HG03342 (cell line): ENCODE measurements around the gene GOLGA8N.
A peak's percentile ranks its signal among the peaks of the same experiment; 100 is the strongest.

Experiments
- ATAC-seq: cut with Tn5 transposase; IDR thresholded peaks from one replicate; pipeline ENCODE4 v1.9.1; 2021; ENCODE audit warnings: mild to moderate bottlenecking, moderate library complexity; ENCODE audit not compliant: unreplicated experiment

GOLGA8N gene

DNA sequence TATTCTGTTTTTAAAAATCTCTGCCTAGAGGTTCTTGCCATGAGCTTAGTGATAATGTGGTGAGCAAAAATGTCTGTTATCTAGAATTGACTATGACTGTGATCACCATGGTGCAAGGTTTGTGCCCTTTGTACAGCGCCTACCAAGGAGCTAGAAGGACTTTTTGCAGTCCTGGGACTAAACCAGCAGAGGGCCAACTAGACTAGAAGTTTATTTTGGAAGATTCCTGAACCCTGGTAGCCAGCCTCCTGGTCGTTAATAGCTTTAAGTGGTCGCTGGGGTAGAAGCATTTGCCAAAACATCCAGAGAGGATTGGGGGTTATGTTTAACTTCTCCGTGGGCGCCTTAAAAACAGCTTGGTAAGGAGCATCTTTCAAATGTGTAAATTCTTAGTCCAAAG lies 56.1 kb downstream of the GOLGA8N start:
- no peak for ATAC-seq

- peak; percentile 89 for ATAC-seq
Observed at GRCh38 chr15:32651229-32651837, 58.1 kb downstream of the GOLGA8N start.

DNA sequence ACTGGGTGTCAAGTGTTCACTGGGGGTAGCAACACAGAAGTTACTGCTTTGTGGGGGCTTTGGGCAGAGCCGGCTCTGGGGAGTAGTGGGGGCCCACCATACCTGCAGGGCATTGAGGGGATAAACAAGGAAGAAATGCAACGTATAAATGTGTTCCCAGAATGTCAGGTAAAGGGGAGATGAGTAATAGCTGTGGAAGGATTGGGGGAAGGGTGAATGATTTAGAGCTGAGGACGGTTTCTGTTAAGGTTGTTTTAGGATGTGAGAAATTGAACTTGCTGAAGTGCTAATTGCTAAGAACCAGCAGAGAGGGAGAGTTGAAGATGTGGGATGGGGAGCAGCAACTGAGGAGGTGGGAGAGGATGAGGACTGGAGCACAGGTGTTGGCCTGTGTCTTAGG lies 58.9 kb downstream of the GOLGA8N start:
- no peak for ATAC-seq

GRCh38 chr15:32656091-32656490 lies 62.8 kb downstream of the GOLGA8N start:
- ATAC-seq = no peak

DNA sequence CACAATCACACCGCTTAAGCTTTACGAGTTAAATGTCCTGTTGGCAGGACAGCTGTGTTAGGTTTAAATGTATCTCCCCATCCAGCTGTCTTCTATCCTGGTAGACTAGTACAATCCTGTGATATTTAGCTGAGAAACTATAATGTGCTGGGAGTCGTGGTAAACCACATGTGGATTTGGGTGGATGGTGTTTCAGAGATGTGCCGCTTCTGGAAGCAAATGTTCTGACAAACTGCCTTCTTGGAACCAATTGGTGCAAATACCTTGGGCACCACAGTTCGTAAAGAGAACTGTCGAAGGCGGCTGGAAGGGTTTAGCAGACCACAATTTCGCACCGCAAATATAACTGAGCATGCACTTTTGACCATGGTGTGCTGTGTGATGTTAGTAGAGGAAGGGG lies 63.2 kb downstream of the GOLGA8N start:
- ATAC-seq = no peak
